ENCODE data around the gene DCAF6.

DNA sequence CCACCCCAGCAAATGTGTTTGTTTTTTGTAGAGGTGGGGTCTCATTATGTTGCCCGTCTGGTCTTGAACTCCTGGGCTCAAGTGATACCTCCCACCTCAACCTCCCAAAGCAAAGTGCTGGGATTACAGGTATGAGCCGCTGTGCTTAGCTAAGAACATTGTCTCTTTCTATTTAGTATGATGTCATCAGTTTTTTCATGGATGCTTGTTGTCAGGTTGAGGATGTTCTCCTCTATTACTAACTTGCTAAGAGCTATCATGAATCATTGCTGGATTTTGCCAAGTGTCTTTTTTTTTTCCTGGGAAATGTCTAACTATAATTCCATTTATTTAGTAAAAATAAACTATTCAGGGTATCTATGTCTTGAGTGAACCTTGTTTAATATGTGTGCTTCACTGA, 19.4 kb downstream of the DCAF6 start:
- no peak for TF ChIP-seq POLR2AphosphoS5 (IDR thresholded peaks at IDR 0.05; ENCODE audit: low read depth, low read length)
- no peak for TF ChIP-seq TAF1 (IDR thresholded peaks at IDR 0.05; ENCODE audit: borderline replicate concordance, insufficient read depth, low read length)
- no peak for TF ChIP-seq FOXP2 (optimal IDR thresholded peaks at IDR 0.05; ENCODE audit: borderline replicate concordance, extremely low read depth, extremely low read length, insufficient read depth)

Measured in PFSK-1 (cell line).